ENCODE data around the gene SULT2B1.
A peak's percentile ranks its signal among the peaks of the same experiment; 100 is the strongest.
"Not testable (repeated sequence)": the region's sequence is repeated elsewhere in the genome, so short reads cannot be mapped to it uniquely, and the experiment has no call there.

The SULT2B1 gene

DNA sequence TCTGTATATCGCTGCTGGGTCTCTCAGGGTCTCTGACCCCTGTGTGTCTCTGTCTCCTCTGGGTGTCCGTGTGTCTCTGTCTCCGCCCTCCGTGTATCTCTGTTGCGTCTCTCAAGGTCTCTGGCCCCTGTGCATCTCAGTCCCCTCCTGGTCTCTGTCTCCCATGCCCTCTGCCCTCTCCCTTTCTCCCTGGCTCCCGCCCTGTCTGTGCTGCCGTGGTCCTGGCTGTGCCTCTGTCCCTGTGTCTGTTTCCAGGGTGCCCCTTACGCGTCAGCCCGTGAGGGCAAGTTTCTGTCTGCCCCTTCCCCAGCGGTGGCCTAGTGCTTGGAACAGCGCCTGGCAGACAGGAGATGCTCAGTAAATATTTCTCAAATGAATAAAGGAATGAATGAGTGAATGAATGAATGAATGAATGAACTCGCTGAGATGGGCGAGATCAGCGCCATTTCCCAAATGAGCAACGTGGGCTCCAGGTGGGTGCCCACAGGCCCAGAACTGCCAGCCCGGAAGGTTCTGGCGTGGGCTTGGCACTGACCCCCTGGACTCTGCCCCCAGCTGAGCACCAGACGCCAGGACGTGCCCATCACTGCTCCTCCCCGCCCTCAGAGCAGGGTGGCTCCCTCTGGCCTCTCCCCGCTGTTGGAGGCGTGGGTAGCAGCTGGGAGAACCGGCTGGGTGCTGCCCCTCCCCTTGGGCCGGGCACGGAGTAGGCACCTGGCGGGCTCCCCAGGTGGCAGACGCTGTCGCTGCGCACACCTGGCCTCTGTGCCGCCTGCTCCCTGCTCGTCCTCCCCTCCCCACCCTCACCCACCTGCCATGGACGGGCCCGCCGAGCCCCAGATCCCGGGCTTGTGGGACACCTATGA is at the start of gene SULT2B1:
Gene SULT2B1, plus strand, starts transcription at position 736 of the 866 bp plus-strand sequence. Its CDS starts 81 bp downstream, at position 817.
- no peak for DNase-seq (ENCODE audit: low spot score)

DNA sequence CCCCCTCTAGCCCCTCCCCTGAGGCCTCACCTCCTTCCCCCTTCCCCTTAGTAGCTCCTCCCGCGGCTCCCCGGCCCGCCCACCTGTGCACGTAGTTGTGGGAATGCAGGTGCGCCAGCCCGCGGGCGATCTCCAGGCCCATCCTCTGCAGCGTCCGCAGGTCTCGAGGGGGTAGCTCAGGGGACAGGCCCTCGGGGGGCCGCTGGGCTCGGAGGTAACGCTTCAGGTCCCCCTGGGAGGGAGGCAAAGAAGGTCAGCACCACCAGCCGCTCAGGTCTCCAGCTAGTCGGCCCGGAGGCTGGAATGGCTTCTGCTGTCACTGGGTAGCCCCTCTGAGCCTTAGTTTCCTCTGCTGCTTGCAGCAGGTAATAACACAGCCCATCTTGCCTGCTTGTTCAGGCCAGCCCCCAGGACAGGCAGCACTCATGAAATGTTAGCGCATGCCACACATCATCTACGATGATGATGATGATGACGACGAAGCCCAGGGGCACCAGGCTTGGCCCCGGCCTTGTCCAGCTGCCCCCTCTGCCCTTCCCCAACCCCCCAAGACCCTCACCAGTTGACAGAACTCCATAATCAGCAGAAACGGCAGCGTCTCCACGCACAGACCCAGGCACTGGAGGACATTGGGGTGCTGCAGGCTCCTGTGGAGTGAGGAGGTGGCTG is 49.5 kb upstream of the SULT2B1 start:
- no peak for DNase-seq (ENCODE audit: low spot score)

DNA sequence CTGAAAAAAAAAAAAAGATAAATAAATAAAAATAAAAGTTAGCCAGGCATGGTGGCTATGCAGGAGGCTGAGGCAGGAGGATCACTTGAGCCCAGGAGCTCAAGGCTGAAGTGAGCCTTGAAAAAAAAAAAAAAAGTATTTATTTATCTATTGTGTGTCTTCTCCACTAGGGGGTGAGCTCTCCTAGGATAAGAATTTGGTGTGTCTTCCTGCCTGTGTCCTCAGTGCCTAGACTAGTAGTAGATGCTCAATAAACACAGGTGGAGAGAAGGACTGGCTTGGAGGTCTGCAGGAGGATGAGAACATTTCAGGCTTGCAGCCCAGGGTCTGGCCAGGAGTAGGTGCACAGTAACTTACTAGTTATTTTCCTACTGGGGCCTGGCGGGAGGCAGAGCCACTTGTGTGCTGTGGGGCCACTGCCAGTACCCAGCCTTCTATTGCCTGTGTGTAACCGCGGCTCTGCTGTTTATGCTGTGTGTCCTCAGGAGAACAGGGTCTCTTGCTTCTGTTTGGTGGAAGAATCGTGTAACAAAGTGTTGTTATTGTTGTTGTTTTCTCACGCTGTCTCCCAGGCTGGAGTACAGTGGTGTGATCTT is 45.7 kb upstream of the SULT2B1 start:
- no peak for DNase-seq (ENCODE audit: low spot score)

DNA sequence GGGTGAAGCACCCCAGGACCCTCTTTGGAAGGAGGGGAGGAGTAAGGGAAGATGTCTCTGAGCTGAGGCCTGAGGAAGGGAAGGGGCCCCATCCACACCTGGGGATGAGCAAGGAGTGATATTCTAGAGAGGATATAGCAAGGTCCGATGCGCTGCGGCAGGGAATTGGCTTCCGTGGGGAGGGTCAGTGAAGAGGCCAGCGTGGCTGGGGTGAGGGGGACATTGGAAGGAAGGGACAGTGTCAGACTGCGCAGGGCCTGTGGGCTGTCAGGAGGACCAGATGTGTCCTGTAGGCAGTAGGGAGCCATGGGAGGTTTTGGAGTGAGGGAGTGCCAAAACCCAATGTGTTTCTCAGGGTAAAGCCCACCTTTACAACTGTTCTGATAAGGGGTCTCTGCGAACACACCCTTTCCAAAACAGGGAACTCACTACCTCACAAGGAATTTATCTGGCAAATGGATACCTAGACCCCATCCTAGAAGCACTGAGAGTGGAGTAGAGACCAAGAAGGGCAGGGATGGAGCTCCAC is 44.0 kb upstream of the SULT2B1 start:
- no peak for DNase-seq (ENCODE audit: low spot score)

DNA sequence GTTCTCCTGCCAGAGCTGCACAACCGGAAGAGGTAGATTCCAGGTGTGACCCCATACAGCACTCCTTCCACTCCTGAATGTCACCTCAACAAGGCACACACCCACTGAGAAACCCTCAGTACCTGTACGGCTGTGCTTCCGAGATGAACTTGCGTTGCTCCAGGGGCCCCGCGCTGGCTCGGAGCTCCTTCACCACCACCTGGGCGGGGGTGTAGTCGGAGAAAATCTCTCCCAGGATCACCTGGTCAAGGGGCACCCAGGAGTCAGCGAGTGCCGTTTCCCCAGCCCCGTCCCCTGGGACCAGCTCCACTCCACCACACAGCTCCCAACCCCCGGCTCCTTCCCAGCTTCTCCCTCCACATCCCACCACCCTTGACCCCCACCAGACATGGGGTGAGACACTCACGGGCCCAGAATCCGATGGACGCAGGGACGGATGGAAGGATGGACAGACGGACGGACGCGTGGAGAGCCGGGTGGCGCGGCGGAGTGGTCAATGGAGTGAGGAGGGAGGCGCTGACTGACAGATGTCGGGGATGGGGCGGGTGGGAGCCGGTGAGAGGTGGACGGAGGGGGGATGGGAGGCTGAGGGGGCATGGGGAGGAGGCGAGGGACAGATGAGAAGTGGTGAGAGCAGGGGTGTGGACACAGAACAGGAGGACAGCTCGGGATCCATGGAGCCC is 43.1 kb upstream of the SULT2B1 start:
- no peak for DNase-seq (ENCODE audit: low spot score)

DNA sequence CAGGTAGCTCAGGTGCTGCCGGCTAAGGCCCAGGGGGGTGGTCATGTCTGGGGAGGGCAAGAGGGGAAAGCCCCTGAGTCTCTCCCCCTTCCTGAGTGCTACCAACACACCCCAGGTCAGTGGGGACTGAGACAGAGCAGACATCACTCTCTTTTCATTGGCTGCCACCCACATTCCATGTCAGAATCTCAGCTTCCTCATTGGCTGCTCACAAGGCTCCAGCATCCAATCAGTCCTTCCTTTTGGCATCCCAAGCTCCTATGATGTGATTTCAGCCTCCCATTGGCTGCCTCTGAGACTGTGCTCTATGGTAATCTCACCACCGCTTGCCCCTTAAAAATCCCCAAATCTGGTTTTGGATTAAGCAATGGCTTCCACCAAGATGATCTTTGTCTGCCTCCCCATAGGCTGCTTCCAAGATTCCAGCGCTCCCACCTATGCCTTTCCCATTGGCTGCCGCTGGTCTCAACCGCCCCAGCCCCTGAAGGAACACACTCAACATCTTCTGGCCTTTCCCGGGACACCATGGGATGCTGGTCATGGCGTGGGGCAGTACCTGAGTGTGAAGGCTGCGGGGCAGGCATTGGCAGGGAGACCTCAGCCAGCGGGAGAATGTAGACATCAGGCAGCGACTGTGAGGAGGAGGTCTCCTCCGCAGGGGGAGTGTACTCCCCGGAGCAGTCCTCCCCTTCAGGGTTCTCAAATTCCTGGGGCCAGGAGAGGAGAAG is 42.3 kb upstream of the SULT2B1 start:
- DNase-seq (ENCODE audit: low spot score), result no peak

DNA sequence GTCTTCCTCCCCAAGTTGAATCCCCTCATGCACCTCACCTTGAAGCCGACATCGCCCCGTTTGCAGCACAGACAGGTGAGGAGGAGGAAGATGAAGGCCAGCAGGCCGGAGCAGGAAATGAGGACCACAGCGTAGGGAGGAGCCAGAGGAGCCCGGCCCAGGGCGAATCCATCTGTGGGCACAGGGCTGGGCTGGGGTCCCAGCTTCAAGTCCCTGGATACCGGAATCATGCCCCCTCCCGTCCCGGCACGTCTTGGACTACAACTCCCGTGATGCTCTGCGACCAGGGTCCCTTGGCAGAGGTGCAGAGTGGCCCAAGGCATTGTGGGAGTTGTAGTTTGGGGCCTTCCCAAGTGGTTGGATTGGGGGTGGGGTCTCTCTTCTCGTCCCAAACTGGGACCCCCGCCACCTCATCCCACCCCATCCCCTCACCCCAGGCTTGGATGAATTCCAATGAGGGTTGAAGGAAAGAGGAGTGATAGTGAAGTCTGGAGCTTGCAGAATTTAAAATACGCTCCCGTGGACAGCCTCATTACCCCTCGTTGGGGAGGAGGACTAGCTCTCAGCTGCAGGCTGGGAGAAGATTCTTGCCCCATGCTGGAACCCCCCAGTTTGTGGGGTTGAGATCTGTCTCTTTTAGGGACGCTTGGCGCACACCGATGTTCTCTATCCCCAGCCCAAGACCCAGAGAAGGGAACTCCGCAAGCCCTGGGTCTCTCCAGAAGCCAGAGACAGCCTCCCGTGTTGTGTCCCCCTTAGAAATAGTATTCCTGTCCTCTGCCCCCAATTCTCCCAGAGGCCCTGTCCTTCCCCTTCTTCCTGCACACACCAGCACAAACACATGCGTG is 41.3 kb upstream of the SULT2B1 start:
- DNase-seq (ENCODE audit: low spot score), result no peak

DNA sequence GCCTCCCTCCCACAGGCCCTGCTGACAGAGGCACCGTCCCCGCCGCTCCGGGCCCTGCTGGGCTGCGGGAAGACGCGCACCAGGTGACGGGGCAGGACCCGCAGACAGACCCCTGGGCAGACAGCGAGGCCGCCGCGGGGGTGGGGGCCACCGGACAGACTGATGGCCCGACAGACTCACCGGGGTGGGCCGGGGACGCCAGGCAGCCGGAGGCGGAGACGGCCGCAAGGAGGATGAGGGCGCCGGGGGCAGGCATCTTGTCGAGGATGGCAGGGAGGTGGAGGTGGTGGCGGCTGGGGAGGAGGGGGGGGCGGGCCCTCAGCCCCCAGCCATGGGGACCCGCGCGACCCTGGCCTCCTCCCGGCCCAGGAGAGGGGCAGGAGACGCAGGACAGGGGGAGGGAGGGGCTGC is 40.6 kb upstream of the SULT2B1 start:
- DNase-seq (ENCODE audit: low spot score), result no peak

DNA sequence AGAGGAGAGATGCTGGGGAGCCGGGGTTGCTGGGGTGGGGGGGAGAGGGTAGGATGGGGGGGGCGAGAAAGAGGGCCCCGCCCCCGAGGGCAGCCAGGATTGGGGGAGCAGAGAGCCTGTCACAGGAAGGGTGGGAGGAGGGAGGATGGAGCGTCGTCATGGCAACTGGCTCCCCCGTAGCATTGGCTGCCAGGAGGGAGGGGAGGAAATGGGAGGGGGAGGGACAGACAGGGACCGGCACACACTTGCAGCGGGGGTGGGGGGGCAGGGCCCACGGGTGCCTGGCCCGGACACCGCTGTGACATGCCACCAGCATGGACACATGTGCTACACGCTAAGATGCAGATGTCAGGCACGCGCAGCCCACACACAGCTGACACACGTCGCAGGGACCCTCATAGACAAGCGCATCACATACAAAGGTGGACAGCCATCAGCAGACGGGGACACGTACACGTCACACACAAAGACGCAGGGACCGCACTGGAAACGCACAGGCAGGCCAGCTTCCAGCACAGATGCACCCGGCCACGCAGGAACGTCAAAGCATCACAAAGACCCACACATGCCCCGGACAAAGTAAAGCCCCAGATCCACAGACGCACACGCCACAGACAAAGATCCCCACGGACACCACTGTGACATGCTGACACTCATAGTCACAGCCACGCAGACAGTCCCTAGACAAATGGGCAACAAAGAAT is 40.0 kb upstream of the SULT2B1 start, which contains the start of gene LMTK3:
Gene LMTK3, minus strand, starts transcription at position 36 of the 704 bp plus-strand sequence. CDS start 259 bp downstream, outside the sequence.
- DNase-seq (ENCODE audit: low spot score), result no peak

DNA sequence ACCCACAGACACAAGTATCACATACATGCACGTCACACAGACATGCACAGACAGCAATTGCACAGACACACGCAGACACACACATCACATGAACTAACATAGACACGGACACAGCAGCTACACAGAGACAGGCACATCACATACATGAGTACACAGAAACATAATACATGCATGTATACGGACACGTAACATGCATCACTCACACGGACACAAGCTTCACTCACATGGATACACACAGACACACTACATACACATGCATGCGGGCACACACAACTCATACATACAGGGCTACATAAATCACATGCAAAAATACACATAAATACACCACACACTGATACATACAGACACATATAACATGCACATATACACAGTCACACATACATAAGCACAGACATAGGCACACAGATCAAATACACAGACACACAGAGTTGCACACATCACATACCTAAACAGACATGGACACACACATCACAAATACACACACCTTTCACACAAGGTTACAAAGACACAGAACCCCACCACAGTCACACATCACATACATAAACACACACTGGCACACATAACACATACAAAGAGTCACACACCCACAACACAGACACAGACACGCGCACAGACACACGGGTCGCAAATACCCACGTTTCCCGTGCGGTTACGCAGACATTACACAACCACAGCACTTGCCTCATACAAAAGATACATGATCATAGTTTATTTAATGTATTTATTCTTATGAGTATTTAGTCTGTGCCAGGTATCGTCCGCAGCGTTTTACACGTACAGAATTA is 39.3 kb upstream of the SULT2B1 start:
- no peak for DNase-seq (ENCODE audit: low spot score)

DNA sequence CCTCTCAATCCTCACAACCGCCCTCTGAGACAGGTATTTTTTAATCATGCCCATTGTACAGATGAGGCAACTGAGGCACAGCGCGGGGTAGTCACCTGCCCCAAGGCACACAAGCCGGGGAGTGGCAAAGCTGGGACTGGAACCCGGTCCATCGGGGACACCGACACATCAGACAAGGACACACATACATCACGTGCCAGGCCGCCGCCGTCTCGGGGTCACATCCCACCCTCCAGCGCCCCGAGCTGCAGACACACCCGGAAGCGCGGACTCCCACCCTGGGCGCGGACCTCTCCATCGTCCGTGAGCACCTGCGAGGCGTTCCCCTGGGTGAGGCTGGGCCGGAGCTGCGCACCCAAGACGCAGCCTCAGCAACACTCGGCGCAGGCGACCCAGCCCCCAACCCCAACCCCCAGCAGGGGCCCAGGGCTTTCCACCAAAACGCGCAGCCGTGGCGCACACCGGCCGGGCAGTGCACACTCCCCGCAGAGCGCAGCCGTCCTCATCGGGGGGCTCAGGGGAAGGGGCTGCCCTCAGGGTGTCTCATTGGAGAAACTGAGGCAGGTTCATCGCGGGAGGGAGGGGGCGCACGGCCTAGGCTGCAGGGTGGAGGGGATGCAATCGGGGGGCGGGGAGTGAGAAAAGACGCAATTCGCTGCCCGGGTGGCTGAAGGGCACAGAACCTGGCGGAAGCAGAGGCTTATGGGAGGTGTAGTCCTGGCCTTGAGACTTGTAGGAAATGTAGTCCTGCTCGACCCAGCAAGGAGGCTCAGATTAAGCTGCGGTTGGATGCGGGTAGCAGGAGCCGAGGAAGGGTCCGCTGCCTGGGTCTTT is 38.5 kb upstream of the SULT2B1 start:
- peak; percentile 72 for DNase-seq (ENCODE audit: low spot score)

DNA sequence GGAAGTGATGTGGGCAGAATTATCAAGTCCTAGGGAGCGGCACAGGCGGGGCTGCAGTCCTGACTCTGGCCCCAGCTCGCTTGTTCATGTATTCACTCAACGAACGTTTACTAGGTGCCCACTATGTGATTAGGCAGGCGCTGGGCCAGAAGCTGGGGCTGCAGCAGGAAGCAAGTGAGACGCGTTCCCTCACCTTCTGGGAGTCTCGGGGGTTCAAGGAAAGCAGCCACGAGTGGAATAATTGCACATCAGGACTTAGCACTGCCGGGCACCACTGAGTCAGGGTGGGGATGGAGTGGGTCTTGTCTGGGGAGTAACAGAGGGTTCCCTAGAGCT is 37.9 kb upstream of the SULT2B1 start:
- DNase-seq (ENCODE audit: low spot score), result no peak

DNA sequence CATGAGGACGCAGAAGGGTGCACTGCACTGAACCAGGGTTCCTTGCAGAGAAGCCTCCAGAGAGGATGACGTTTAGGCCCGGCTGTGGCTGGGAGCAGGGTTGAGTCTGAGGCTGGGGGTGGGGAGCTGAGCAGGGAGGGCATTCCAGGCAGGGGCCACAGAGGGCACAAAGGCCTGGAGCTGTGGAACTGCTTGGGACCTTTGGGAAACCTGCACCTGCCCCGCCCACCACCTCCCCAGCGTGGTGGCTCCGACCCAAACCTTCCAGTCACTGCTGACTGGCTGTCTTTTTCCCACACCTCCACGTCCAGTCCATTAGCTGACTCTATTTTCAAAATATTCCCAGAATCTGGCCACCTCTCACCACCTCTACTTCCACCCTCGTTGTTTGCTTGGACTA is 35.4 kb upstream of the SULT2B1 start:
- DNase-seq (ENCODE audit: low spot score), result no peak

DNA sequence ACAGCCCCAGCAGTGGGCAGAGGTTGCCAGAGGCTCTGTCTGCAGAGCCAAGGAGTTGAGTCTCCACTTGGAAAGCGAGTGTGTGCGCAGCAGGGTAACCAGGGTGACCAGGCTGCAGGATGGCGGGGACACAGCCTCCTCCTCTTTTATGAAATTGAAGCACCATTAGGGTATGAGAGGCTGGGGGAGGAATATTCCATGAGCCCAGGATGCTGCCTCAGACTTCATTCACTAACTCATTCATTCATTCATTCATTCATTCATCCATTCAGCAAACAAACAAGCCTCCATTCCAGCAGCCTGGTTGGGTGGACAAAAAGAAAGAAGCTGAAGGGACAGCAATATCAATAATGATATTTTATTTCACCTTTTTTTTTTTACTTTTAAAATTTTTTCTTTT is 33.8 kb upstream of the SULT2B1 start:
- no peak for DNase-seq (ENCODE audit: low spot score)

DNA sequence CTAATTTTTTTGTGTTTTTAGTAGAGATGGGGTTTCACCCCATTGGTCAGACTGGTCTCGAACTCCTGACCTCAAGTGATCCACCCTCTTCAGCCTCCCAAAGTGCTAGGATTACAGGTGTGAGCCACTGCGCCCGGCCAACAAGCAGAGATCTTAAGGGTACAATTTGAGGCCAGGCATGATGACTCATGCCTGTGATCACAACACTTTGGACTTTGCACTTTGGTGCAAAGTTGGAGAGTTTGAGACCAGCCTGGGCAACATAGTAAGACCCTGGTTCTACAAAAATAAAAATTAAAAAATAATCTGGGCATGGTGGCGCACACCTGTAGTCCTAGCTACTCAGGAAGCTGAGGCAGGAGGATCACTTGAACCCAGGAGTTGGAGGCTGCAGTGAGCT is 32.5 kb upstream of the SULT2B1 start:
- not testable (repeated sequence) for DNase-seq (ENCODE audit: low spot score)

DNA sequence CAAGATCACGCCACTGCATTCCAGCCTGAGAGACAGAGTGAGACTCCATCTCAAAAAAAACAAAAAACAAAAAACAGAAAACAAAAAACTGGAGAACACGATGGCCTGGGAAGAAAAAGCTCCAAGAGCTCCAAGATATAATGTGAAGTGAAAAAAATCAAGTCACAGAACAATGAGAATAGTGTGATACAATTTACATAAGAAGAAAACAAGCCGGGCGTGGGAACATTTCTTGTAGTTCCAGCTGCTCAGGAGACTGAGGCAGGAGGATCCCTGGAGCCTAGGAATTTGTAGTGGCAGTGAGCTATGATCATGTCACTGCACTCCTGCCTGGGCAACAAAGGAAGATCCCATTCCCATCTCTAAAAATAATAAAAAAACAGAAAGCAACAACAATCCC is 31.8 kb upstream of the SULT2B1 start:
- no peak for DNase-seq (ENCODE audit: low spot score)

DNA sequence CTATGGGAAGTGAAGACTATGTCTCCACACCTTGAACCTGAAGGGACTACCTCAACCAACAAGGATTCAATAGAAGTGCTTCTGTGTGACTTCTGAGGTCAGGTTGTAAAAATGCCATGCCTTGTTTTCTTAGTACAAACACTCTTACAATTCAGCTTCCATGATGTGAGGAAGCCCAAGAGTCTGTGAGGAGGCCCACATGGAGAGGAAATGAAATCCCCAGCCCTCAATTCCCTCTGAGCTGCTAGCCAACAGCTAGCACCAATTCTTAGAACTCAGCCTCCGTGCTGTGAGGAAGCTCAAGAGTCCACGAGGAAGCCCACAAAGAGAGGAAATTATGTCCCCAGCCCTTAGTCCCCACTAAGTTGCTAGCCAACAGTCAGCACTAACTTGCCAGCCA is 27.8 kb upstream of the SULT2B1 start:
- no peak for DNase-seq (ENCODE audit: low spot score)

DNA sequence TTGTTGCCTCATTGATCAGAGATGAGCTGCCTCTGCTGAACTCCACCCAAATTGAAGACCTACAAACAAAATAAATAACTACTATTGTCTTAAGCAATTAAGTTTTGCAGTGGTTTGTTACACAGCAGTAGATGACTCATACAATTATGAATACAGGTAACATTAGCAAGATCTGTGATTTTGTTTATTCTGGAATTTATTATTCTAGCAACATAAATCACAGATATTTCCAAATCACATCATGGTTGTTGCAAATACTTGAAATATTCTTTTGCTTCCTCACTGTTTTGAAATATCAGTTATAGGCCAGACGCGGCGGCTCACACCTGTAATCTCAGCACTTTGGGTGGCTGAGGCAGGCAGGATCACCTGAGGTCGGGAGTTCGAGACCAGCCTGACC is 27.2 kb upstream of the SULT2B1 start:
- DNase-seq (ENCODE audit: low spot score), result no peak
